AG09309 (cell line): ENCODE measurements around the gene LITAFD.

Experiments
- DNase-seq: peaks from one replicate; pipeline ENCODE4 v3.0.0-alpha.2; 2010; ENCODE audit warnings: low read depth
- H3K4me3 ChIP-seq: 2 replicates; pipeline ENCODE4 v1.5.1; 2011; ENCODE audit warnings: mild to moderate bottlenecking, low read depth, low read length, moderate library complexity; ENCODE audit not compliant: control insufficient read depth
- TF ChIP-seq, protein P1 (sequence below): IDR thresholded peaks from 2 replicates; pipeline ENCODE4 v1.5.1; 2011; ENCODE audit warnings: mild to moderate bottlenecking, low read depth, low read length, inconsistent platforms; ENCODE audit not compliant: insufficient read depth, control insufficient read depth; ENCODE audit errors: missing control alignments

Gene LITAFD

DNA sequence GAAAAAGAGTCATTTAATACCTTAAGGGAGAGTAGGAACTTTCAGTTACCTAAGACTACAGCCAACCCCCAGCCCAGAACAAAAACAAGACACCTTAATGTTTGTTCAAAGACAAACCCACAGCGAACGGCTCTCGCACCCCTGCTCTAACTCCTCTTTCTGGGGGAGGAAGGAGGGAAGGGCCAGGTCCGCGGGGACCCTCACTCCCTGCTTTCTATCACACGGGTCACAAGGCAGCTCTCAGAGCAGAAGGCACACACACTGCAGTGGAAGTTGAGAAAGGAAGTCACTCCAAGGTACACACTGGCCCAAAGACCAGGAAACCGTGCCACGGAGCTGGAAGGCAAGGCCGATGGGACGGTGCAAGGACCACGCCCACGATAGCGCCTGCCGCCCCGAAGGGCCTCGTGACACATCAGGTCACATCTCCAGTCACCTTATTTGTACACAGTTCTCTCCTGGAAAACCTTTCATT is 10.0 kb downstream of the LITAFD start:
- DNase-seq: no peak
- no peak overlapping the region for H3K4me3 ChIP-seq
- TF ChIP-seq, protein P1, sequence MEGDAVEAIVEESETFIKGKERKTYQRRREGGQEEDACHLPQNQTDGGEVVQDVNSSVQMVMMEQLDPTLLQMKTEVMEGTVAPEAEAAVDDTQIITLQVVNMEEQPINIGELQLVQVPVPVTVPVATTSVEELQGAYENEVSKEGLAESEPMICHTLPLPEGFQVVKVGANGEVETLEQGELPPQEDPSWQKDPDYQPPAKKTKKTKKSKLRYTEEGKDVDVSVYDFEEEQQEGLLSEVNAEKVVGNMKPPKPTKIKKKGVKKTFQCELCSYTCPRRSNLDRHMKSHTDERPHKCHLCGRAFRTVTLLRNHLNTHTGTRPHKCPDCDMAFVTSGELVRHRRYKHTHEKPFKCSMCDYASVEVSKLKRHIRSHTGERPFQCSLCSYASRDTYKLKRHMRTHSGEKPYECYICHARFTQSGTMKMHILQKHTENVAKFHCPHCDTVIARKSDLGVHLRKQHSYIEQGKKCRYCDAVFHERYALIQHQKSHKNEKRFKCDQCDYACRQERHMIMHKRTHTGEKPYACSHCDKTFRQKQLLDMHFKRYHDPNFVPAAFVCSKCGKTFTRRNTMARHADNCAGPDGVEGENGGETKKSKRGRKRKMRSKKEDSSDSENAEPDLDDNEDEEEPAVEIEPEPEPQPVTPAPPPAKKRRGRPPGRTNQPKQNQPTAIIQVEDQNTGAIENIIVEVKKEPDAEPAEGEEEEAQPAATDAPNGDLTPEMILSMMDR: no peak

DNA sequence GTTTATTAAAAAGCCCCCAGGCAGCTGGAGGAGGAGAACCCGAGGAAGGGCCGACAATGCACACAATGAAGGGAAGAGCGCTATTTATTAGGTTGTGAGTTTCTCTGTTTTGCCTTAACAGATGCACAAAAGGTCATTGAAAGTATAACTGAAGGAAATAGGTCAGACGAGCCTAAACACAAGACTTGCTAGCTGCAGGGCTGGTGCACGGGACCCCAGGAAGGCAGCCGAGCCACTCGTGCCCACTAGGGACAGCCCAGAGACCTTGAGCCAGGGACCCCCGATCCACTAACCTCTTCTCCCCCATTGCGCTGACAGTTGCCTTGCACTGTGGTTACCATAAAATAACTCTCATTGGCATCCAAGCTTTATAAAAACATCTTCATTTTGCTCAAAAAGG is 11.3 kb downstream of the LITAFD start:
- no peak overlapping the region for H3K4me3 ChIP-seq
- no peak for DNase-seq
- TF ChIP-seq, protein P1: no peak

DNA sequence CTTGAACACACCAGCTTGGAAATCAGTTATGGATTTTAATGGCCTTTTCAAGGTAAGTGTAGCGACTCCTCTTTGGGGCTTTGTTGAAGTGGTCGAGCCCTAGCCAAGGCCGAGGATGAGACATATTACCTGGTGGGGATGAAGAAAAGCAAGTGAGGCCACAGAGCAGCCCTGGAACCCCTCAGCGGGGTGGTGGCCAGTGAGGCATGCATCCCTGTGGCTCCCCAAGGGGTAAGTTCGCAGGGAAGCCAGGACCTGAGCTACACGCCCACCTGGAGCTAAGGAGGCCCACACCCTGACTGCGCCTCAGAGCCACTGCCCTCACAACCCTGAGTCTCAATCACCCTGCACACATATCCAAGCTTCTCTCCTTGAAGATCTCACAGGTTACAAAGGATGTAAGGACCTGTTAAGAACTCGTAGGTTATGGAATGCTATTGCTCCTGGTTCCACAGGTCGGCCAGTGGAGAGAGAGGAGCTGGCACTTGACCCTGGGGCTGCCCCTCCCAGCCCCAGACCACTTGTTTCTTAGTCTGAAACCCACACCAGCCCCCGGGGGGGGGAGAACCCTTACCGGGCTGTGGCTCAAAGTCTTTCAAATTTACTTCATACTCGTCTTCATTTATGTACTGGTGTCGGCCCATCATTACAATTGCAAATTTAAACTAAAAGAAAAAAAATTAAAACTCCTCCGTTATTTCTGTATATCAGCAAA is 12.0 kb downstream of the LITAFD start:
- TF ChIP-seq, protein P1: no peak
- no peak for DNase-seq
- no peak overlapping the region for H3K4me3 ChIP-seq

DNA sequence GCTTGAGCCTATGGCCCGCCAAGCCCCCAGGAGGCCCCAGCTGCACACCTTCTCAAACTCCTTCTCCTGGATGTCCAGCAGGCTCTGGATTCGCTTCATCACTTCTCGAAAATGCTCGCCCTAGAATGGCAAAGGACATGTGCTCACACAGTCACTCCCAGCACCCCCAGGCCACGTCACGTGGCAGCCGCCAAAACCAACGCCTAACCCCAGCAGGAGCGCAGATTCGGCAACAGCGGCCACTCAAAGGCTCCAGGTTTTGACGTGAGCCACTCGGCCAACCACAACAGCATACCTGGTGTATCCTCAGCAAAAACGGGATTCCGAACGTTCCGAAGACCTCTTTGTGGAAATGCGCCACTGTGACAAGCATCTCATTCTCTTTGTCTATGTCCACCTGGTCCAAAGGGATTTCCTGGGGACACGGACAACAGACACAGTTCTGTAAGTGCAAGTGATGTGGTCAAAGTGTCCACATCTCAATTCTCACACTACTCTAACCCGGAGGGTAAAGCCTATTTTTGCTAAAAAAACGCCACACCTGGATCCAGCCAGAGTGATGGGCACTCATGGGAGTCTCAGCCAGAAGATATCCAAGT is 12.7 kb downstream of the LITAFD start:
- DNase-seq: no peak
- TF ChIP-seq, protein P1: no peak
- no peak overlapping the region for H3K4me3 ChIP-seq

DNA sequence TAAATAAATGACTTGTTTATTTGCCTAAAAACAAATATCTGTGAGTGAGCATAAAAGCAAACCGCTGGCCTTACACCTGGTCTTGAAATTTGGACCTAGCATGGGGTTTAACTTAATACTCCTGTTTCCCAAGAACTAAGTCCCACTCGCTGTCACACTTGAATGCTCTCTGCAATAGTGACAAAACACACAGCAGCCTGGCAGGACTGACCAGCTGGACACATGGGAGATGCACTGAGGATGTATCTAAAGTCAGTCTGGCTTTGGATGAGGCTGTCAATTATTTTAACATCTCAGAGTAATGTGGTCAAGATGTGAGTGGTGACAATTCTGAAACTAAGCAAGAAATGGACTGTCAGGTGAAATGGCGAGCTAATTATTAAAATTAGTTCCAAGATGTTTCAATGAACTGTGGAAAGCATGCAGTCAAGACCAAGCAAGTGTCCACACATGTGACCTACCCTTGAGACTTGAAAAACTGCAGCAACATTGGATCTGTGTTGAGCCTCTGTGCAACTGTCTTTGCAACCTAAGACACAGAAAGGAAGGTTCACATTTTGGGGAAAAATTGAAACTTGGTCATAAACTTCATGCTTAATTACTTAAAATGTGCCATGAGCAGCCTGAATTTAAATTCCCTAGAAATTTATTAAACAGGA is 16.6 kb downstream of the LITAFD start:
- TF ChIP-seq, protein P1: no peak
- no peak for DNase-seq
- no peak overlapping the region for H3K4me3 ChIP-seq

DNA sequence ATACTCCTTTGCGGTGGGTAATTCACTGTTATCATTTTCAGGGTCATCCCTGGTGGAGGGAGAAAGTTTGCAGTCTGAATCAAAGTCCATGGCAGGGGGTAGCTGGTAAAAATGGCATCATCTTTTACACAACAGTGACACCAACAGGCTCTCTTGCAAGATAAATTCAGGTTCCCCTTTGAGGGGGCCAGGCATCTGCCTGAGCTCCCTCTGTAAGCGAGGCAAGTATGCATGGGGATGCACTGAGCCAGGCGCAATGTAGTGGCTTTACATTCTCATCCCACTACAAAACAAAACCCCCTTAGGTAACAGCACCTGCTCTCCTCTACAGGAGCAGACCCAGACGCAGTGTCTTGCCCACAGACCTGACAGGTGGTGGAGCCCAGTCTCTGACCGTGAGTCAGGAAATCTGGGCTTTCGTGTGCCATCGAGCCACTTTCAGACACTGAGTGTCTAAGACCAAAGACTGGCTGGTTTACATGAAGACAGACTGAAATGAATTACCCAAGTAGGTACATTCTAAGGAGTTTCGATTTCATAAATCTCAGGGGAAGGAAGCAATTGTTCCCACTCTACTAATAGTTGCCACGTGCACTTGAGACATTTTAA is 17.7 kb downstream of the LITAFD start:
- TF ChIP-seq, protein P1: no peak
- DNase-seq: no peak
- H3K4me3 ChIP-seq: no peak overlapping the region
